Measurements from ENCODE around the gene KIDINS220.
A peak's percentile ranks its signal among the peaks of the same experiment; 100 is the strongest.

KIDINS220 gene

GRCh38 chr2:8680822-8681760 lies 156.3 kb downstream of the KIDINS220 start:
- TF ChIP-seq RAD21 (IDR thresholded peaks at IDR 0.05; ENCODE audit: low read depth) (no peak), EP300 (IDR thresholded peaks at IDR 0.05; ENCODE audit: borderline replicate concordance) (no peak), FOXM1 (IDR thresholded peaks at IDR 0.05; ENCODE audit: borderline replicate concordance, low read depth) (no peak), EGR1 (IDR thresholded peaks at IDR 0.05) (peak; percentile 80), NFIC (IDR thresholded peaks at IDR 0.05) (no peak), CEBPB (IDR thresholded peaks at IDR 0.05) (no peak; the same call in 1 of the 2 replicates), MAX (IDR thresholded peaks at IDR 0.05) (peak; percentile 42), USF1 (IDR thresholded peaks at IDR 0.05) (no peak), REST (IDR thresholded peaks at IDR 0.05; ENCODE audit: low read depth) (no peak), CREB1 (IDR thresholded peaks at IDR 0.05; ENCODE audit: low read depth) (no peak), TEAD4 (IDR thresholded peaks at IDR 0.05) (no peak), TAF1 (IDR thresholded peaks at IDR 0.05; ENCODE audit: low read depth) (no peak), TCF12 (IDR thresholded peaks at IDR 0.05; ENCODE audit: low read depth) (no peak), YY1 (IDR thresholded peaks at IDR 0.05; ENCODE audit: low read depth) (no peak), ZBTB7A (IDR thresholded peaks at IDR 0.05; ENCODE audit: low read depth) (peak; percentile 69)

GRCh38 chr2:8679827-8680731 lies 157.3 kb downstream of the KIDINS220 start:
- no peak for TF ChIP-seq CREB1 (IDR thresholded peaks at IDR 0.05; ENCODE audit: low read depth)
- peak; percentile 93 for TF ChIP-seq USF1 (IDR thresholded peaks at IDR 0.05)
- TF ChIP-seq EGR1 (IDR thresholded peaks at IDR 0.05), result peak; percentile 50; the same call in 1 of the 2 replicates

GRCh38 chr2:8679567-8679826 lies 157.9 kb downstream of the KIDINS220 start:
- TF ChIP-seq TEAD4 (IDR thresholded peaks at IDR 0.05) (no peak), MAX (IDR thresholded peaks at IDR 0.05) (no peak), CEBPB (IDR thresholded peaks at IDR 0.05) (no peak), YY1 (IDR thresholded peaks at IDR 0.05; ENCODE audit: low read depth) (no peak), RAD21 (IDR thresholded peaks at IDR 0.05; ENCODE audit: low read depth) (no peak), NFIC (IDR thresholded peaks at IDR 0.05) (no peak), EP300 (IDR thresholded peaks at IDR 0.05; ENCODE audit: borderline replicate concordance) (no peak), TAF1 (IDR thresholded peaks at IDR 0.05; ENCODE audit: low read depth) (no peak), FOXM1 (IDR thresholded peaks at IDR 0.05; ENCODE audit: borderline replicate concordance, low read depth) (no peak), ZBTB7A (IDR thresholded peaks at IDR 0.05; ENCODE audit: low read depth) (no peak), USF1 (IDR thresholded peaks at IDR 0.05) (no peak), TCF12 (IDR thresholded peaks at IDR 0.05; ENCODE audit: low read depth) (no peak), EGR1 (IDR thresholded peaks at IDR 0.05) (no peak), CREB1 (IDR thresholded peaks at IDR 0.05; ENCODE audit: low read depth) (no peak), REST (IDR thresholded peaks at IDR 0.05; ENCODE audit: low read depth) (no peak)

Measured in Ishikawa (cell line).